HL-60/S4 treated with phorbol 12-myristate 13-acetate at 8.2 ng/mL for 4 days and 3 days (cell line): Measurements from ENCODE around the gene RELCH.

Experiments used
- in situ Hi-C: fragments of 300-500 bp; cut with MboI; formaldehyde crosslinking; loops from 2 replicates; pipeline ENCODE4 v1.15.0; 2022; ENCODE audit warnings: low sequenced_read_pairs

The RELCH gene

GRCh38 chr18:62187543-62188510, 772 bp downstream of the RELCH start:
- in situ Hi-C loops = loop anchor here (25.0 kb wide), 1 partner anchor 374 kb away; no protein-coding TSS in a partner anchor

DNA sequence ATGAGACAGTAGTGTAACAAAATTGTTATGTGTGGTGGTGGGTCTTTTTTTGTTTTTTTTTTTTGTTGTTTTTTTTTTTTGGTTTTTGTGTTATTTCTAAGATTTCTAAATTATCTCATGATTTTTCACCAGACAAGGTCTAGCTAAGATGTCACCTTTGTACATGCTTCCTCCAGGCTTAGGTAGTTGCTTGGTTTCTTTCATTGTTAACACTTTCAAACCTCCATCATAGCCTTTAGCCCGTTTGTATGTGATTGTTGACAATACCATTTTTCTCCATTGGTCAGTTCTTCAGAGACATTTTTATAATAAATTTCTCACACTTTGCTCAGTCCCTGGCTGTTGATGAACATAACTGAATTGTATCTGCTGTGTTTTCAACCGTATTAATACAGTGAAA, 2.2 kb downstream of the RELCH start:
- in situ Hi-C loops = loop anchor here (25.0 kb wide), 1 partner anchor 373 kb away; no protein-coding TSS in a partner anchor

- in situ Hi-C loops = loop anchor here (25.0 kb wide), 1 partner anchor 366 kb away; no protein-coding TSS in a partner anchor
Observed at GRCh38 chr18:62196079-62196478, 9.0 kb downstream of the RELCH start.

DNA sequence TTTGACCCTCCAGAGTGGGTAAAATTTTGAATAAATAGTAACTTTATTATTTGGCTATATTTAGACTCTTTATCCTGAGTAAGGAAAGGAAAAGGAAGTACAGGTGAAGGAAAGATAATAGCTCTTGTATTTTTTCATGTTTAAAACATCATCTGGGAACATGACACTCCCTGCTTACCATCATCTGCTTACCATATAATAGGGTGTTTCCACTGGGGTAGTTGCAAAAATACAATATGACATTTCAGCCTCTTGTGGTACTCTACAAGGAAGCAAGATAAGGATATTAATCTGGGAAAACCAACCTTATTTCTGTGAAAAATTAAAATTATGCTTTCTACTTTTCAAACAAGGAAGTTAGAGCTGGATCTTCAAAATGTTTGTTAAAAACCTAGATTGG, 9.9 kb downstream of the RELCH start:
- in situ Hi-C loops = loop anchor here (25.0 kb wide), 1 partner anchor 365 kb away; no protein-coding TSS in a partner anchor

DNA sequence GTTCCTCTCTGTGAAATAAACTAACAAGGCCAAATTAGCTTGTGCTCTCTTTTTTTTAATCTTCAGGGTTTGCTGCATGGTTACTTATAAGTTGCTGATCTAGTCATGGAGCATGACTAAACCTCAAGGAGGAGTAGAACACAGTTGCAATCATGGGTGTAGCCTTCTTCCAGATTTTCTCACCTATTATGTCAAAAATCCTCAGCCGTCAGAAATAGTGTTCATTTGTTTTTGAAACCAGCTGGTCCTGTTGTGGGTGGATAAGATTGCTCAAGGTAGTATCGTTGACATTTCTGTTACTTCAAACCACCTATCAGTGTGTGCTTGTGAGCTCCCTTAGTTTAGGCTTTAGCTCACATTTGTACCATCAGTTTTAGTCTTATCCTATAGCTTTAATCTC, 11.2 kb downstream of the RELCH start:
- in situ Hi-C loops = loop anchor here (25.0 kb wide), 1 partner anchor 364 kb away; no protein-coding TSS in a partner anchor

GRCh38 chr18:62199629-62200028, 12.6 kb downstream of the RELCH start:
- in situ Hi-C loops = loop anchor here (25.0 kb wide), 1 partner anchor 363 kb away; no protein-coding TSS in a partner anchor

DNA sequence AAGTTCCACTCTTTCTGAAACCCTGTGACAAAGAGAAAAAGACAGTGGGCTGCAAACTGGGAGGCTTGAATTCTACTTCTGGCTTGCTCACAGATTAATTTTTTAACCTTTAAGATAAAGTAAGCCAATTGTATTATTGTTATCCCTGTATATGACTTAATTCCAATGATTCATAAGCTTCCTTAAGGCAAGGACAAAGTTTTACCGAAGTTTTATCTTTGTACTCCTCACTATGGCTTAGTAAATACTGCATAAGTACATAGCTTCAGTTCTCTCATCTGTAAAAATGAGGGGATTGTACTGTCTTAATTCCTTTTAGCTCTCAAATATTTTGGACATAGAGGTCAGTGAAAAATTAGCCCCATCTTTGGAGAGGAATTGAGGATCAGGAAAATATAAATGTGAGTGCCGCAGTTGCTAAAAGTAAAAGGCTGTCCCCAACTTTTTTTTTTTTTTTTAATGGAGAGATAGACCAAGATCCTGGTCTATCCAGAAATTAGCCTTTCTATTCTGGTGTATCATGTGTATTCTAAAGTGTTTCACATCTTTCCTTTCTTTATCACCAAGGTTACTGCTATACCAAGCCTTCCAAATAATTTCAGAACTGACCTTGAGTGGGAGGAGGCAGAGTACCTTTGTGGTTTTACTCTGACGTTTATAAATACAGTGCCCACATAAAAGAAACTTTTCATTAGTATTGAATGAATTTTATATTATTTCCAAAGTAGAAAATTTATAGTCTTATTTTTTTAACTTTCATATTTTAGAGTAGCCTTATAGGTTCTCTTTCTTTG, 13.3 kb downstream of the RELCH start:
- in situ Hi-C loops = no loop called here

- in situ Hi-C loops = no loop called here
Observed at GRCh38 chr18:62201870-62202269, 14.8 kb downstream of the RELCH start.

- in situ Hi-C loops = no loop called here
Observed at GRCh38 chr18:62205824-62206223, 18.8 kb downstream of the RELCH start.

DNA sequence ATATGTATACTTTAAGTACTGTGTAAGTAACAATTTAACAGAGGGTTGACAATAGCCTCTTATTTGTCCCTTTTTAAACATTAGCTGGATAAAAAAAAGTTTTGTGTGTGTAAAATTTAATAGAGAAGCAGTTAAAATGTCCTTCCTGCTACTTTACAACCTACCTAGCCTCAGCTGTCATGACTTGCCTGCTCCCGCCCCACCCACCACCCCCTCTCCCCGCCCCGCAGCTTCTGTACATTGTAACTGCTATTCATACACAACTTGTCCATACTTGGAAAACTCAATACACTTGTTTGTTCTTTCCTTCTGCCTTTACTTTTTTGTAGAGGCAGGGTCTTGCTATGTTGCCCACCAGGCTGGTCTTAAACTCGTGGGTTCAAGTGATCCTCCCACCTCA, 19.5 kb downstream of the RELCH start:
- in situ Hi-C loops = no loop called here

GRCh38 chr18:62209046-62209445, 22.0 kb downstream of the RELCH start:
- in situ Hi-C loops = no loop called here

DNA sequence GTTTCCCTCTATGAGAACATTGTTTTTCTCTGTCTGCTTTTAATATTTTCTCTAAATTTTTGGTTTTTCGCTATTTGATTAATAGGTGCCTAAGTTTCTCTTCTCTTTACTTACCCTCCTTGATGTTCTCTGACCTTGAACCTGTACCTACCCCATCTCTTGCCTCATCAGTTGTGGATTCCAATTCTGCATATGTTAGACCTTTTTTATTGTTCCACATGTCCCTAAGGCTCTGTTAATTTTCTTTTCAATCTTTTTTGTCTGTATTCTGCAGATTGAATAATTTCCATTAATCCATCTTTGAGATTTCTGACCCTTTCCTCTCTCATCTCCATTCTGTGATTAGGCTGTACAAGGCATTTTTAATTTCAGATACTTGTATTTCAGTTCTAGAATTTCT, 23.1 kb downstream of the RELCH start:
- in situ Hi-C loops = no loop called here

- in situ Hi-C loops = no loop called here
Observed at GRCh38 chr18:62211325-62211828, 24.3 kb downstream of the RELCH start.

GRCh38 chr18:62214790-62215189, 27.7 kb downstream of the RELCH start:
- in situ Hi-C loops = no loop called here

- in situ Hi-C loops = no loop called here
Observed at GRCh38 chr18:62224229-62224628, 37.2 kb downstream of the RELCH start.

- in situ Hi-C loops = no loop called here
Observed at GRCh38 chr18:62226047-62226446, 39.0 kb downstream of the RELCH start.

DNA sequence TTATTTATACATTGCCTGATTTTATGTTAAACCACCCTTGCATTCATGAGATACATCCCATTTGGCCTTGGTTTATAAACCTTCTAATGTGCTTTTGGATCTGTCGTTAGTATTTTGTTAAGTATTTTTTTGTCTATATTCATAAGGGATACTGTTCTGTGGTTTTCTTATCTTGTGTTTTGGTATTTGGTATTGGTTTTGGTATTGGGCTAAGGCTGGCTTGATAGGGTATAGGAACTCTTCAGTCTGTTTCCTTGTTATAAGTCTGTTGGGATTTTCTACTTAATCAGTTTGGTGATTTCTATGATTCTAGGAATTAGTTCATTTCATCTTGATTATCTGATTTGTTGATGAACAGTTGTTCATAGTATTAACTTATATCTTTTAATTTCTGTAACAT, 49.2 kb downstream of the RELCH start:
- in situ Hi-C loops = no loop called here

DNA sequence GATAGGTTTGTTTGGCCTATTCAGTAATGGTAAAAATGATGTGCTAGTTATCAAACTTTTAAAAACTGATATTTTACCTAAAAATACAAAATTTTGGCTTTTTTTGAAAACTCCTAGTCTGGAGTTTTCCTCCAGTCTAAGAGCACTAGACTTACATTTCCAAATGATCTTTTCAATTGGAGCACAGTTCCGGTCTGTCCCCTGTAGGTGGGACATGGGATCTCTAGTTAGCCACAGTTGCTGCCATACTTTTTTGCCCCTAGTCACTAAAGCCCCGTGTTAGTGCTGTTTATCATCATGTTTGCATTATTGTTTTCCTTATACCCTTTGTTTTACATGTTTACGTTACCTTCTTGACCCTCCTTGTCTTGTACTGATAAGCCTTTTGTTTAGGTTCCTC, 52.4 kb downstream of the RELCH start:
- in situ Hi-C loops = no loop called here

GRCh38 chr18:62242955-62243354, 55.9 kb downstream of the RELCH start:
- in situ Hi-C loops = no loop called here

- in situ Hi-C loops = no loop called here
Observed at GRCh38 chr18:62245177-62245576, 58.1 kb downstream of the RELCH start.

GRCh38 chr18:62245699-62246098, 58.6 kb downstream of the RELCH start:
- in situ Hi-C loops = no loop called here
